LNCAP (cell line): ENCODE results near the gene EVA1B.

Experiments
- CTCF ChIP-seq: fragments of 450-650 bp; IDR thresholded peaks from 2 replicates; pipeline ENCODE4 v1.5.1; 2017; ENCODE audit warnings: mild to moderate bottlenecking

EVA1B gene

GRCh38 chr1:36300526-36300925, 22.9 kb downstream of the EVA1B start:
- TF ChIP-seq CTCF: no peak

- no peak for TF ChIP-seq CTCF
These were observed 24.8 kb downstream of the EVA1B start for GRCh38 chr1:36298640-36299039.

GRCh38 chr1:36297062-36297461, 26.4 kb downstream of the EVA1B start:
- no peak for TF ChIP-seq CTCF

GRCh38 chr1:36295390-36295789, 28.1 kb downstream of the EVA1B start:
- TF ChIP-seq CTCF: no peak

- TF ChIP-seq CTCF: no peak
These were observed 35.9 kb downstream of the EVA1B start for GRCh38 chr1:36287595-36287994.

GRCh38 chr1:36286802-36287201, 36.6 kb downstream of the EVA1B start:
- TF ChIP-seq CTCF: no peak

- TF ChIP-seq CTCF: peak; percentile 78
These were observed 37.9 kb downstream of the EVA1B start for GRCh38 chr1:36285443-36286101.

GRCh38 chr1:36284517-36284916, 38.9 kb downstream of the EVA1B start:
- TF ChIP-seq CTCF: no peak
